HL-60/S4 treated with retinoic acid at 250 ng/mL for 4 days and 3 days (cell line): ENCODE data around the gene OR6B3.

Experiments
- in situ Hi-C: fragments of 300-500 bp; cut with MboI; formaldehyde crosslinking; loops from 2 replicates; pipeline ENCODE4 v1.7.0; 2022; ENCODE audit warnings: low sequenced_read_pairs

The OR6B3 gene

GRCh38 chr2:240053173-240054155, at the start of gene OR6B3:
Gene OR6B3, minus strand, starts transcription at chr2:240053521.
- in situ Hi-C loops, result no loop called here

- in situ Hi-C loops, result no loop called here
Observed at GRCh38 chr2:240098349-240098748, 45.0 kb upstream of the OR6B3 start.

GRCh38 chr2:240095556-240096523, 42.5 kb upstream of the OR6B3 start:
- in situ Hi-C loops, result no loop called here

- in situ Hi-C loops, result no loop called here
Observed at GRCh38 chr2:240089306-240089705, 36.0 kb upstream of the OR6B3 start.

- in situ Hi-C loops, result no loop called here
Observed at GRCh38 chr2:240086563-240086962, 33.2 kb upstream of the OR6B3 start.

- in situ Hi-C loops, result no loop called here
Observed at GRCh38 chr2:240078631-240079030, 25.3 kb upstream of the OR6B3 start.

- in situ Hi-C loops, result no loop called here
Observed at GRCh38 chr2:240077442-240077841, 24.1 kb upstream of the OR6B3 start.

- in situ Hi-C loops, result no loop called here
Observed at GRCh38 chr2:240074545-240074944, 21.2 kb upstream of the OR6B3 start.

GRCh38 chr2:240070907-240071306, 17.6 kb upstream of the OR6B3 start:
- in situ Hi-C loops, result no loop called here

- in situ Hi-C loops, result no loop called here
Observed at GRCh38 chr2:240069829-240070228, 16.5 kb upstream of the OR6B3 start.

GRCh38 chr2:240068193-240068592, 14.9 kb upstream of the OR6B3 start:
- in situ Hi-C loops, result no loop called here

GRCh38 chr2:240066489-240066888, 13.2 kb upstream of the OR6B3 start:
- in situ Hi-C loops, result no loop called here

- in situ Hi-C loops, result no loop called here
Observed at GRCh38 chr2:240064898-240065297, 11.6 kb upstream of the OR6B3 start.

GRCh38 chr2:240060977-240061591, 7.8 kb upstream of the OR6B3 start:
- in situ Hi-C loops, result no loop called here

GRCh38 chr2:240056678-240057077, 3.4 kb upstream of the OR6B3 start:
- in situ Hi-C loops, result no loop called here

GRCh38 chr2:240055177-240055917, 2.0 kb upstream of the OR6B3 start:
- in situ Hi-C loops, result no loop called here

GRCh38 chr2:240052524-240052923, 797 bp downstream of the OR6B3 start:
- in situ Hi-C loops, result no loop called here

GRCh38 chr2:240051697-240052096, 1.6 kb downstream of the OR6B3 start:
- in situ Hi-C loops, result no loop called here

- in situ Hi-C loops, result no loop called here
Observed at GRCh38 chr2:240050278-240050677, 3.0 kb downstream of the OR6B3 start.

- in situ Hi-C loops, result no loop called here
Observed at GRCh38 chr2:240048237-240048636, 5.1 kb downstream of the OR6B3 start.
